K562 (cell line): Measurements from ENCODE around the gene CCNB1IP1. TPM values are rescaled to one million over a fixed set of nuclear protein-coding genes. Genes with fewer than 3 reads are reported as not detected.

Experiments used
- CAMTA2 ChIP-seq: fragments of 250-450 bp; sonication (Bioruptor Pico); conservative IDR thresholded peaks from 2 replicates; pipeline ENCODE4 v1.5.1; 2022
- ETV5 ChIP-seq: sonication (generic); formaldehyde crosslinking; IDR thresholded peaks from 2 replicates; pipeline ENCODE4 v1.4.0; 2020; ENCODE audit warnings: low read depth, mild to moderate bottlenecking, missing genetic modification reagents
- HDAC1 ChIP-seq, 2 experiments: fragments of 450-650 bp; IDR thresholded peaks; 2 replicates each; pipeline ENCODE4 v1.6.1; 2016 to 2017; ENCODE audit warnings: inconsistent platforms in 1 of 2, mild to moderate bottlenecking in 1 of 2, moderate library complexity in 1 of 2
- HES1 ChIP-seq: fragments of 450-650 bp; IDR thresholded peaks from 2 replicates; pipeline ENCODE4 v1.6.1; 2016; ENCODE audit warnings: low read depth, mild to moderate bottlenecking, moderate library complexity
- JUND ChIP-seq, 2 experiments: IDR thresholded peaks; 2 replicates in 1 of 2; 3 replicates in 1 of 2; pipeline ENCODE4 v1.6.1; 2011; ENCODE audit warnings: borderline replicate concordance in 2 of 2, low read depth in 2 of 2, low read length in 2 of 2, improper control_type of control experiment in 1 of 2, missing biosample characterization in 1 of 2, missing genetic modification characterization in 1 of 2, missing genetic modification reagents in 1 of 2
- KLF1 ChIP-seq: fragments of 450-650 bp; IDR thresholded peaks from 2 replicates; pipeline ENCODE4 v1.6.1; 2016; ENCODE audit warnings: missing genetic modification characterization, missing compliant biosample characterization
- MBD1 ChIP-seq: fragments of 250-450 bp; sonication (Bioruptor Pico); IDR thresholded peaks from 2 replicates; pipeline ENCODE4 v1.8.0; 2022; ENCODE audit warnings: inconsistent platforms
- MCM5 ChIP-seq: fragments of 450-650 bp; IDR thresholded peaks from 2 replicates; pipeline ENCODE4 v1.6.1; 2016; ENCODE audit warnings: low read depth
- NRF1 ChIP-seq, 2 experiments: fragments of 450-650 bp; IDR thresholded peaks in 1 of 2; conservative IDR thresholded peaks in 1 of 2; 2 replicates each; pipeline ENCODE4 v1.6.1; 2014; ENCODE audit warnings: mild to moderate bottlenecking in 2 of 2
- PTTG1 ChIP-seq: fragments of 450-650 bp; IDR thresholded peaks from 2 replicates; pipeline ENCODE4 v1.6.1; 2016; ENCODE audit warnings: low read depth, mild to moderate bottlenecking, missing genetic modification characterization, missing compliant biosample characterization
- RB1 ChIP-seq: fragments of 450-650 bp; IDR thresholded peaks from 2 replicates; pipeline ENCODE4 v1.6.1; 2017; ENCODE audit warnings: low read depth, mild to moderate bottlenecking
- SUPT5H ChIP-seq: fragments of 450-650 bp; IDR thresholded peaks from 2 replicates; pipeline ENCODE4 v1.6.1; 2016
- TFAP4 ChIP-seq: sonication (generic); formaldehyde crosslinking; IDR thresholded peaks from 2 replicates; pipeline ENCODE4 v1.8.0; 2022; ENCODE audit warnings: missing genetic modification reagents, mild to moderate bottlenecking, moderate library complexity, borderline replicate concordance
- ZNF398 ChIP-seq: fragments of 250-450 bp; sonication (Bioruptor Pico); IDR thresholded peaks from 2 replicates; pipeline ENCODE4 v1.8.0; 2021; ENCODE audit warnings: moderate library complexity, mild to moderate bottlenecking, inconsistent platforms
- ZNF655 ChIP-seq: fragments of 250-450 bp; sonication (Bioruptor Pico); IDR thresholded peaks from 2 replicates; pipeline ENCODE4 v1.5.0; 2021
- polyA plus RNA-seq, 8 experiments: library from polyadenylated mRNA; depleted of rRNA in 4 of 8; stranded (reverse) in 5 of 8; unstranded in 3 of 8; fragments of >200 nt; fragmentation: Nextera tagmentation in 2 of 8; fragmentation: Illumina TruSeq in 1 of 8; extraction: Ambion mirVana in 2 of 8; extraction: Trizol in 1 of 8; gene quantifications; 2 replicates each; pipeline versions ENCODE4 v1.2.1 to v1.2.3, GENCODE V29; 2011 to 2014; ENCODE audit warnings: inconsistent platforms in 1 of 8, missing spikeins in 1 of 8
- total RNA-seq, 7 experiments: library from RNA; depleted of rRNA in 6 of 7; stranded (reverse); fragments of >200 nt in 6 of 7; fragmentation: Illumina TruSeq in 2 of 7; extraction: Trizol in 2 of 7; gene quantifications; 2 replicates each; pipeline versions ENCODE4 v1.2.1 to v1.2.3, GENCODE V29; 2011 to 2021; ENCODE audit warnings: low replicate concordance in 1 of 7
- TF ChIP-seq, protein P1 (sequence below), 2 experiments: fragments of 450-650 bp in 1 of 2; IDR thresholded peaks; 2 replicates each; pipeline ENCODE4 v1.6.1; 2011 to 2017; ENCODE audit warnings: low read depth in 2 of 2, antibody characterized with exemption in 1 of 2, borderline replicate concordance in 1 of 2, low read length in 1 of 2, mild to moderate bottlenecking in 1 of 2, mixed read lengths in 1 of 2; ENCODE audit not compliant: control insufficient read depth in 1 of 2

Gene CCNB1IP1
- total and polyA plus RNA-seq, 9 of the 15 experiments (the other 6 are each of a cell fraction or from before 2014, with no cell fraction given): 51.8 to 152 (median 81.0) TPM

- TF ChIP-seq CAMTA2 (CRISPR knock-in tag): no peak
- no peak for TF ChIP-seq ZNF655
- TF ChIP-seq, protein P1, sequence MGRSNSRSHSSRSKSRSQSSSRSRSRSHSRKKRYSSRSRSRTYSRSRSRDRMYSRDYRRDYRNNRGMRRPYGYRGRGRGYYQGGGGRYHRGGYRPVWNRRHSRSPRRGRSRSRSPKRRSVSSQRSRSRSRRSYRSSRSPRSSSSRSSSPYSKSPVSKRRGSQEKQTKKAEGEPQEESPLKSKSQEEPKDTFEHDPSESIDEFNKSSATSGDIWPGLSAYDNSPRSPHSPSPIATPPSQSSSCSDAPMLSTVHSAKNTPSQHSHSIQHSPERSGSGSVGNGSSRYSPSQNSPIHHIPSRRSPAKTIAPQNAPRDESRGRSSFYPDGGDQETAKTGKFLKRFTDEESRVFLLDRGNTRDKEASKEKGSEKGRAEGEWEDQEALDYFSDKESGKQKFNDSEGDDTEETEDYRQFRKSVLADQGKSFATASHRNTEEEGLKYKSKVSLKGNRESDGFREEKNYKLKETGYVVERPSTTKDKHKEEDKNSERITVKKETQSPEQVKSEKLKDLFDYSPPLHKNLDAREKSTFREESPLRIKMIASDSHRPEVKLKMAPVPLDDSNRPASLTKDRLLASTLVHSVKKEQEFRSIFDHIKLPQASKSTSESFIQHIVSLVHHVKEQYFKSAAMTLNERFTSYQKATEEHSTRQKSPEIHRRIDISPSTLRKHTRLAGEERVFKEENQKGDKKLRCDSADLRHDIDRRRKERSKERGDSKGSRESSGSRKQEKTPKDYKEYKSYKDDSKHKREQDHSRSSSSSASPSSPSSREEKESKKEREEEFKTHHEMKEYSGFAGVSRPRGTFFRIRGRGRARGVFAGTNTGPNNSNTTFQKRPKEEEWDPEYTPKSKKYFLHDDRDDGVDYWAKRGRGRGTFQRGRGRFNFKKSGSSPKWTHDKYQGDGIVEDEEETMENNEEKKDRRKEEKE (IDR thresholded peaks at IDR 0.05; ENCODE audit: borderline replicate concordance in 1 of 2, control insufficient read depth in 1 of 2, low read depth in 2 of 2, low read length in 1 of 2): peak in 1 of 2 experiments; percentile 92; a peak in 1 of 4 replicates
- TF ChIP-seq MCM5: no peak
- peak; percentile 75; the same call in 1 of the 2 replicates for TF ChIP-seq RB1
- TF ChIP-seq TFAP4 (CRISPR knock-in tag): peak; percentile 51; the same call in 1 of the 2 replicates
- TF ChIP-seq HES1: no peak
- TF ChIP-seq SUPT5H: peak; percentile 51
- peak; percentile 94 to 96 for TF ChIP-seq NRF1 (conservative IDR thresholded peaks at IDR 0.05 in 1 of 2, IDR thresholded peaks at IDR 0.05 in 1 of 2)
- TF ChIP-seq KLF1: peak; percentile 49; the same call in 1 of the 2 replicates
- no peak for TF ChIP-seq PTTG1 (tag)
- TF ChIP-seq MBD1 (CRISPR knock-in tag): no peak
- TF ChIP-seq ZNF398: no peak
- TF ChIP-seq ETV5 (CRISPR knock-in tag): peak; percentile 59; the same call in 1 of the 2 replicates
- TF ChIP-seq JUND (IDR thresholded peaks at IDR 0.05; ENCODE audit: borderline replicate concordance, low read depth, low read length): peak; percentile 92
- TF ChIP-seq JUND (tag; IDR thresholded peaks at IDR 0.05; ENCODE audit: borderline replicate concordance, low read depth, low read length): peak; percentile 88; the same call in 2 of the 3 replicates
- peak in 1 of 2 experiments; percentile 45; a peak in 1 of 4 replicates for TF ChIP-seq HDAC1 (IDR thresholded peaks at IDR 0.05)
These were observed 10.2 kb upstream of the CCNB1IP1 start, which contains the start of gene PARP2 (continued) for GRCh38 chr14:20343092-20343861.
